Tibial nerve (tissue), 4 donors: ENCODE data around the gene ARRB1.

ENCODE experiments used
- EP300 ChIP-seq, 2 donors: sonication (generic); formaldehyde crosslinking; IDR thresholded peaks; one replicate each; pipeline ENCODE4 v1.6.1; 2017; ENCODE audit warnings: antibody characterized with exemption in 2 of 2, mild to moderate bottlenecking in 1 of 2
- POLR2A ChIP-seq, 2 donors: fragments of 450-650 bp; IDR thresholded peaks; one replicate each; pipeline ENCODE4 v1.6.1; 2017; ENCODE audit warnings: antibody characterized with exemption in 2 of 2, mild to moderate bottlenecking in 2 of 2, moderate library complexity in 2 of 2
- TF ChIP-seq, protein P1 (sequence below), 5 experiments: fragments of 200-600 bp in 3 of 5; fragments of 450-650 bp in 2 of 5; sonication (generic) in 3 of 5; IDR thresholded peaks; one replicate each; pipeline ENCODE4 v1.5.1; 2016 to 2019; ENCODE audit warnings: antibody characterized with exemption in 5 of 5, mild to moderate bottlenecking in 3 of 5, moderate library complexity in 2 of 5

DNA sequence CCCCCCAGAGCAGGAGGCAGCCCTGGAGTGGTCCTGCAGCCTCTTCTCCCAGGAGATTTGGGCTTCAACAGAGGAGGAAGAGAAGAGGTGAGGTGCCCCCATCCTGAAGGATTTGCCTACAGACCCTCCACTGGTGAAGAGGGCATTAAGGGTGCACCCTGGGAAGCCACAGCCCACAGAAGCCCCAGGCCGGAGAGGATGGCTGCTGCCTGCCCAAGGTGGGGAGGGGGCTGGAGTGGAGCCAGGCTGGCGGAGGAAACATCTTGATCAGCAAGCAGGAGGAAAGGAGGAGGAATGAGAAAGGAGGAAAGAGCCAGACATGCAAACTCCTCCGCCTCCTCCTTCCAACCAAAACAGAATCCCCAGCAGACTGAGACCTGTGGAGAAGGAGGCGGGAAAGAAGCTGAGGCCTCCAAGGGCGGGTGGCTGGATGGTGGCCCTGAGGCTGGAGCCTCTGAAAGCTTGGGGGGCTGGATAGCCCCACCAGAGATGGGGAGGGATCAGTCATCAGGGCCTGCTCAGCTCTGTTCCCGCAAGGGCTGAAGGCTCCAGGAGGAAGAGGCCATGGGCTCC is 31.3 kb downstream of the ARRB1 start:
- TF ChIP-seq, protein P1, sequence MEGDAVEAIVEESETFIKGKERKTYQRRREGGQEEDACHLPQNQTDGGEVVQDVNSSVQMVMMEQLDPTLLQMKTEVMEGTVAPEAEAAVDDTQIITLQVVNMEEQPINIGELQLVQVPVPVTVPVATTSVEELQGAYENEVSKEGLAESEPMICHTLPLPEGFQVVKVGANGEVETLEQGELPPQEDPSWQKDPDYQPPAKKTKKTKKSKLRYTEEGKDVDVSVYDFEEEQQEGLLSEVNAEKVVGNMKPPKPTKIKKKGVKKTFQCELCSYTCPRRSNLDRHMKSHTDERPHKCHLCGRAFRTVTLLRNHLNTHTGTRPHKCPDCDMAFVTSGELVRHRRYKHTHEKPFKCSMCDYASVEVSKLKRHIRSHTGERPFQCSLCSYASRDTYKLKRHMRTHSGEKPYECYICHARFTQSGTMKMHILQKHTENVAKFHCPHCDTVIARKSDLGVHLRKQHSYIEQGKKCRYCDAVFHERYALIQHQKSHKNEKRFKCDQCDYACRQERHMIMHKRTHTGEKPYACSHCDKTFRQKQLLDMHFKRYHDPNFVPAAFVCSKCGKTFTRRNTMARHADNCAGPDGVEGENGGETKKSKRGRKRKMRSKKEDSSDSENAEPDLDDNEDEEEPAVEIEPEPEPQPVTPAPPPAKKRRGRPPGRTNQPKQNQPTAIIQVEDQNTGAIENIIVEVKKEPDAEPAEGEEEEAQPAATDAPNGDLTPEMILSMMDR (IDR thresholded peaks at IDR 0.05) = no peak
- TF ChIP-seq EP300 (IDR thresholded peaks at IDR 0.05) = no peak
- no peak for TF ChIP-seq POLR2A (IDR thresholded peaks at IDR 0.05)
